Duodenal mucosa (tissue), 2 donors: Measurements from ENCODE around the gene ZNF428.
"Not testable (repeated sequence)": the region's sequence is repeated elsewhere in the genome, so short reads cannot be mapped to it uniquely, and the experiment has no call there.

ENCODE experiments used
- H3K27ac ChIP-seq: one replicate; pipeline ENCODE4 v1.7.0; 2013; ENCODE audit warnings: low read depth, low read length
- H3K27me3 ChIP-seq, 2 donors: one replicate each; pipeline ENCODE4 v1.7.0; 2013; ENCODE audit warnings: low read length in 2 of 2, control low read depth in 1 of 2; ENCODE audit not compliant: insufficient read depth in 2 of 2, control insufficient read depth in 1 of 2
- H3K36me3 ChIP-seq, 2 donors: one replicate each; pipeline ENCODE4 v1.7.0; 2013; ENCODE audit warnings: low read length in 2 of 2, control low read depth in 1 of 2; ENCODE audit not compliant: insufficient read depth in 2 of 2, control insufficient read depth in 1 of 2
- H3K4me1 ChIP-seq, 2 donors: one replicate each; pipeline ENCODE4 v1.7.0; 2013; ENCODE audit warnings: low read length in 2 of 2, control low read depth in 1 of 2; ENCODE audit not compliant: insufficient read depth in 2 of 2, control insufficient read depth in 1 of 2
- H3K4me3 ChIP-seq, 2 donors: one replicate each; pipeline ENCODE4 v1.7.0; 2013; ENCODE audit warnings: low read length in 2 of 2, low read depth in 1 of 2
- H3K9ac ChIP-seq, 2 donors: one replicate each; pipeline ENCODE4 v1.7.0; 2013; ENCODE audit warnings: low read length in 2 of 2, low read depth in 1 of 2
- H3K9me3 ChIP-seq, 2 donors: one replicate each; pipeline ENCODE4 v1.7.0; 2013; ENCODE audit warnings: low read length in 2 of 2, control low read depth in 1 of 2; ENCODE audit not compliant: control insufficient read depth in 1 of 2

Gene ZNF428

GRCh38 chr19:43641333-43641732, 21.9 kb upstream of the ZNF428 start:
- Histone ChIP-seq H3K36me3 (no peaks in the 10 kb centered on the region), H3K27ac (no peak overlapping the region), H3K4me1 (peaks cover 0 to 11% of the 10 kb centered on the region in 2 donors), H3K27me3 (peaks cover 17 to 18% of the 10 kb centered on the region in 2 donors), H3K4me3 (no peak overlapping the region), H3K9ac (no peak overlapping the region), H3K9me3 (no peaks in the 10 kb centered on the region)

GRCh38 chr19:43640424-43640757, 21.0 kb upstream of the ZNF428 start:
- Histone ChIP-seq H3K9me3 (no peaks in the 10 kb centered on the region), H3K9ac (peak overlapping the region in 1 of 2 donors; percentile 63), H3K4me1 (peaks cover 0 to 11% of the 10 kb centered on the region in 2 donors), H3K27ac (no peak overlapping the region), H3K36me3 (no peaks in the 10 kb centered on the region), H3K4me3 (peak overlapping the region; percentile 75 to 78), H3K27me3 (peaks cover 17 to 18% of the 10 kb centered on the region in 2 donors)

- no peaks in the 10 kb centered on the region for H3K36me3 ChIP-seq
- H3K4me1 ChIP-seq: peaks cover 0 to 11% of the 10 kb centered on the region in 2 donors
- H3K9ac ChIP-seq: peak within 1 kb of the TSS in 1 of 2 donors; percentile 63
- no peak within 1 kb of the TSS for H3K27ac ChIP-seq
- peak within 1 kb of the TSS; percentile 75 to 78 for H3K4me3 ChIP-seq
- peaks cover 17 to 18% of the 10 kb centered on the region in 2 donors for H3K27me3 ChIP-seq
- H3K9me3 ChIP-seq: no peaks in the 10 kb centered on the region
Observed at GRCh38 chr19:43639519-43640423, 20.3 kb upstream of the ZNF428 start, which contains the start of gene CADM4. CADM4 (minus strand) TSS chr19:43639850; CDS start chr19:43639790, 60 bp downstream.

GRCh38 chr19:43638995-43639518, 19.6 kb upstream of the ZNF428 start:
- Histone ChIP-seq H3K9me3 (no peaks in the 10 kb centered on the region), H3K9ac (peak overlapping the region in 1 of 2 donors; percentile 32), H3K4me3 (peak overlapping the region; percentile 40 to 51)

GRCh38 chr19:43638214-43638994, 19.0 kb upstream of the ZNF428 start:
- Histone ChIP-seq H3K9me3 (no peaks in the 10 kb centered on the region), H3K4me1 (peaks cover 0 to 11% of the 10 kb centered on the region in 2 donors), H3K4me3 (no peak overlapping the region), H3K27me3 (peaks cover 17 to 18% of the 10 kb centered on the region in 2 donors), H3K9ac (peak overlapping the region in 1 of 2 donors; percentile 32), H3K27ac (no peak overlapping the region), H3K36me3 (no peaks in the 10 kb centered on the region)

More at GRCh38 chr19:43638995-43639518, 19.6 kb upstream of the ZNF428 start:
- H3K4me1 ChIP-seq: peaks cover 0 to 11% of the 10 kb centered on the region in 2 donors
- no peak overlapping the region for H3K27ac ChIP-seq
- peaks cover 17 to 18% of the 10 kb centered on the region in 2 donors for H3K27me3 ChIP-seq
- H3K36me3 ChIP-seq: no peaks in the 10 kb centered on the region

- Histone ChIP-seq H3K9me3 (no peaks in the 10 kb centered on the region), H3K36me3 (no peaks in the 10 kb centered on the region), H3K27ac (no peak overlapping the region), H3K4me1 (peaks cover 0 to 11% of the 10 kb centered on the region in 2 donors), H3K27me3 (peaks cover 17 to 18% of the 10 kb centered on the region in 2 donors), H3K9ac (no peak overlapping the region), H3K4me3 (no peak overlapping the region)
Observed at GRCh38 chr19:43636121-43636683, 16.8 kb upstream of the ZNF428 start.

GRCh38 chr19:43635561-43635940, 16.1 kb upstream of the ZNF428 start:
- not testable (repeated sequence) for H3K4me1 ChIP-seq, H3K9ac ChIP-seq, H3K36me3 ChIP-seq, H3K9me3 ChIP-seq, H3K4me3 ChIP-seq, H3K27ac ChIP-seq
- peaks cover 15 to 16% of the 10 kb centered on the region in 2 donors for H3K27me3 ChIP-seq

- Histone ChIP-seq H3K9me3 (no peaks in the 10 kb centered on the region), H3K27ac (peak overlapping the region; percentile 28), H3K4me3 (no peak overlapping the region), H3K27me3 (peaks cover 14% of the 10 kb centered on the region in 2 donors), H3K4me1 (peaks cover 0 to 4% of the 10 kb centered on the region in 2 donors), H3K36me3 (no peaks in the 10 kb centered on the region), H3K9ac (no peak overlapping the region)
Observed at GRCh38 chr19:43634872-43635560, 15.6 kb upstream of the ZNF428 start.

- peak overlapping the region; percentile 28 for H3K27ac ChIP-seq
Observed at GRCh38 chr19:43634506-43634871, 15.1 kb upstream of the ZNF428 start.

More at GRCh38 chr19:43634506-43634871, 15.1 kb upstream of the ZNF428 start:
- no peak overlapping the region for H3K4me3 ChIP-seq
- no peaks in the 10 kb centered on the region for H3K9me3 ChIP-seq
- peaks cover 0 to 3% of the 10 kb centered on the region in 2 donors for H3K4me1 ChIP-seq
- peaks cover 14% of the 10 kb centered on the region in 2 donors for H3K27me3 ChIP-seq
- no peak overlapping the region for H3K9ac ChIP-seq
- H3K36me3 ChIP-seq: no peaks in the 10 kb centered on the region
